CD4-positive, alpha-beta T cell (primary cell): ENCODE results near the gene TRIM10. TPM values are rescaled to one million over a fixed set of nuclear protein-coding genes. Genes with fewer than 3 reads are reported as not detected.

Experiments
- ATAC-seq: fragments of 200-7000 bp; cut with Tn5 transposase; one replicate; pipeline ENCODE4 v1.10.0; 2022; ENCODE audit warnings: mild to moderate bottlenecking; ENCODE audit not compliant: poor library complexity
- CTCF ChIA-PET: fragments of 350-600 bp; sonication (Branson Sonifier 250); formaldehyde crosslinking; loops from one replicate; lab custom pipeline; 2021; ENCODE audit warnings: antibody characterized with exemption, inconsistent platforms; lab: Charles Lee
- POLR2A ChIA-PET: fragments of 350-600 bp; sonication (Branson Sonifier 250); formaldehyde crosslinking; loops from one replicate; lab custom pipeline; 2021; ENCODE audit warnings: antibody characterized with exemption, inconsistent platforms; lab: Charles Lee
- DNase-seq, 14 experiments: peaks; one replicate each; pipeline ENCODE4 v3.0.0-alpha.2; 2013 to 2020; ENCODE audit warnings: mixed read lengths in 2 of 14
- H3K27ac ChIP-seq, 2 donors: one replicate each; pipeline versions ENCODE4 v1.5.1 to v1.7.0; 2013; ENCODE audit warnings: low read length in 2 of 2, low read depth in 1 of 2, mild to moderate bottlenecking in 1 of 2
- H3K27me3 ChIP-seq, 2 experiments: 1 replicate in 1 of 2; 2 replicates in 1 of 2; pipeline versions ENCODE4 v1.6.1 to v1.7.0; 2013; ENCODE audit warnings: low read length in 2 of 2, control low read depth in 1 of 2, mild to moderate bottlenecking in 1 of 2, moderate library complexity in 1 of 2; ENCODE audit not compliant: insufficient read depth in 2 of 2, control insufficient read depth in 1 of 2
- H3K36me3 ChIP-seq: one replicate; pipeline ENCODE4 v1.6.1; 2013; ENCODE audit warnings: low read length, control low read depth; ENCODE audit not compliant: insufficient read depth
- H3K4me1 ChIP-seq: one replicate; pipeline ENCODE4 v1.6.1; 2013; ENCODE audit warnings: low read length, control low read depth; ENCODE audit not compliant: insufficient read depth
- H3K4me3 ChIP-seq: one replicate; pipeline ENCODE4 v1.5.1; 2013; ENCODE audit warnings: mild to moderate bottlenecking, low read length, moderate library complexity
- H3K9me3 ChIP-seq, 2 experiments: 1 replicate in 1 of 2; 2 replicates in 1 of 2; pipeline versions ENCODE4 v1.6.1 to v1.7.0; 2013; ENCODE audit warnings: low read length in 2 of 2, mild to moderate bottlenecking in 2 of 2, control low read depth in 1 of 2, moderate library complexity in 1 of 2; ENCODE audit not compliant: control insufficient read depth in 1 of 2, insufficient read depth in 1 of 2
- H3K27ac Mint-ChIP-seq: one replicate; pipeline ENCODE4 v1.8.0; 2020; ENCODE audit warnings: mixed read lengths
- H3K27me3 Mint-ChIP-seq: one replicate; pipeline ENCODE4 v1.8.0; 2021; ENCODE audit warnings: mixed read lengths
- H3K36me3 Mint-ChIP-seq: one replicate; pipeline ENCODE4 v1.8.0; 2021; ENCODE audit warnings: low read depth, mixed read lengths
- H3K4me1 Mint-ChIP-seq: one replicate; pipeline ENCODE4 v1.8.0; 2021; ENCODE audit warnings: low read depth, mixed read lengths
- H3K4me3 Mint-ChIP-seq: one replicate; pipeline ENCODE4 v1.8.0; 2020; ENCODE audit warnings: mild to moderate bottlenecking, mixed read lengths
- H3K9me3 Mint-ChIP-seq: one replicate; pipeline ENCODE4 v1.8.0; 2020; ENCODE audit warnings: mixed read lengths
- intact Hi-C, 2 experiments: fragments of 100-400 bp; cut with DNase I in 1 of 2; cut with micrococcal nuclease in 1 of 2; formaldehyde crosslinking; loops; one replicate each; pipeline versions ENCODE4 v1.15.1 to v1.9.0; 2023 to 2025; cut with DNase I, micrococcal nuclease
- total RNA-seq, 174 experiments: library from RNA in 2 of 174; stranded (reverse) in 2 of 174; gene quantifications; one replicate each; pipeline ENCODE4 v1.2.3 and lab custom pipeline; 2021 to 2026
- TF ChIP-seq, protein P1 (sequence below): fragments of 200-600 bp; IDR thresholded peaks from one replicate; pipeline ENCODE4 v1.8.0; 2022; ENCODE audit warnings: antibody characterized with exemption, mild to moderate bottlenecking

The TRIM10 gene
- total RNA-seq, 2 experiments from 2014 or later = not detected

DNA sequence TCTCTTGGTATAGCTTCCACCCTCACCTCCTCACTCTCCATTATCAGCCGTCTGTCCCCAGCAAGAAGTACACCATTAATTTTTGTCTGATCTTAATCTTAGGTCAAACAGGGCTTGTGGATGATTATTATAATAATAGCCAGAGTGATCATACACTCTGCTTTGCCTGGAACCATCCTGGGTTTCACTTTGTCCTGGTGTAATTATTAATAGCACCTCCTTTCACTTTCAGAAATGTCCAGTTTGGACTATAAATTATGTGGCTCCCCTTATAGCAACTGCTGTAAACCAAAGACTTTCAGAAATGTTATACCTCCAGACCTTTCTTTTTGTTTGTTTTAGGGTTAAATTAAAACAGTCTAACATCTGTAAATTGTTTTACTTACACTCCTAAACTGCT is 47.2 kb downstream of the TRIM10 start:
- intact Hi-C loops = no loop called here
- H3K4me1 Mint-ChIP-seq = no peaks in the 10 kb centered on the region
- POLR2A ChIA-PET = no interaction called here

DNA sequence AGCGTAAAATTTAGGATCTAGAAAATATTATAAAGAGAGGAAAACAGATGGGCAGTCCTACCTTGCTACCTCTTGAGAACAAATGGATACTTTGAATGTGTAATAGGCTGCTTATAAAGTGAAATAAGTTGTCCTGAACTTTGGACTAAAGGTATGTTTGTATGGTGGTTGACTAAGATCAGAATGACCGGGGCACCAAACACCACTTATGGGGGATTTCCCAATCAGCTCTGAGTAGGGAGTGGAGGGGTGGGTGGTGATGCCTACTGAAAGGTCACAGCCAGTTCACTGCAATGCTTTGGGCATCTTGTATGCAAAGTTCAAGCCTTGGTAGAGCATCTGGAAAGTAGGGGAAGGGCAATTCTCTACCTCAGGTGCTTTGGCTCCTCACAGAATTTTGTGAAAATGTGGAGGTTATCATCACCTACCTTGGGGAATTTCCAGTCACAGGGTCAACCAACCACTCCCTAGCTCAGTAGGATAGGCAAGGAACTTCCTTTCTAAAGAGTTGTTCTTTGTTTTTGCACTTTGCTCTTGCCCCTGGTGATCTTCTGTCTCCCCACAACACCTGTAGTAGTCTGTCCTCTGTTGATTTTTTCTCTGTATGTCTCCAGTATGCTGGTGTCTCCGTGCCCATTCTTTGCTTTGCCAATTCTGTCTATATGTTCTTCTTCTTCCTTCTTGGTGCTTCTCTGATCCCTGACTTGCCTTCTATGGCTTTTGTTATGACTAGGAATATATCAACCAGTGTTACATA is 47.8 kb downstream of the TRIM10 start, which contains the start of gene TRIM31:
Gene TRIM31 (minus strand): TSS at position 88 of the 757 bp plus-strand sequence. CDS start 285 bp downstream, outside the sequence.
- H3K36me3 Mint-ChIP-seq = no peaks in the 10 kb centered on the region

More for the DNA sequence above, 47.2 kb downstream of the TRIM10 start:
- Histone ChIP-seq H3K9me3 (no peaks in the 10 kb centered on the region), H3K4me1 (no peaks in the 10 kb centered on the region), H3K27me3 (peaks cover 10 to 58% of the 10 kb centered on the region in 2 experiments), H3K27ac (no peak overlapping the region), H3K36me3 (no peaks in the 10 kb centered on the region), H3K4me3 (no peak overlapping the region)
- Mint-ChIP-seq H3K4me3 (no peak overlapping the region), H3K9me3 (no peaks in the 10 kb centered on the region), H3K27ac (no peak overlapping the region), H3K36me3 (no peaks in the 10 kb centered on the region), H3K27me3 (peaks cover 57% of the 10 kb centered on the region)
- DNase-seq = no peak
- TF ChIP-seq, protein P1, sequence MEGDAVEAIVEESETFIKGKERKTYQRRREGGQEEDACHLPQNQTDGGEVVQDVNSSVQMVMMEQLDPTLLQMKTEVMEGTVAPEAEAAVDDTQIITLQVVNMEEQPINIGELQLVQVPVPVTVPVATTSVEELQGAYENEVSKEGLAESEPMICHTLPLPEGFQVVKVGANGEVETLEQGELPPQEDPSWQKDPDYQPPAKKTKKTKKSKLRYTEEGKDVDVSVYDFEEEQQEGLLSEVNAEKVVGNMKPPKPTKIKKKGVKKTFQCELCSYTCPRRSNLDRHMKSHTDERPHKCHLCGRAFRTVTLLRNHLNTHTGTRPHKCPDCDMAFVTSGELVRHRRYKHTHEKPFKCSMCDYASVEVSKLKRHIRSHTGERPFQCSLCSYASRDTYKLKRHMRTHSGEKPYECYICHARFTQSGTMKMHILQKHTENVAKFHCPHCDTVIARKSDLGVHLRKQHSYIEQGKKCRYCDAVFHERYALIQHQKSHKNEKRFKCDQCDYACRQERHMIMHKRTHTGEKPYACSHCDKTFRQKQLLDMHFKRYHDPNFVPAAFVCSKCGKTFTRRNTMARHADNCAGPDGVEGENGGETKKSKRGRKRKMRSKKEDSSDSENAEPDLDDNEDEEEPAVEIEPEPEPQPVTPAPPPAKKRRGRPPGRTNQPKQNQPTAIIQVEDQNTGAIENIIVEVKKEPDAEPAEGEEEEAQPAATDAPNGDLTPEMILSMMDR = no peak
- ATAC-seq = no peak
- CTCF ChIA-PET = interaction anchor here (1.3 to 1.6 kb wide), 2 partner anchors 10 to 11 kb away, joined by 3 to 4 read pairs; no protein-coding TSS in a partner anchor

DNA sequence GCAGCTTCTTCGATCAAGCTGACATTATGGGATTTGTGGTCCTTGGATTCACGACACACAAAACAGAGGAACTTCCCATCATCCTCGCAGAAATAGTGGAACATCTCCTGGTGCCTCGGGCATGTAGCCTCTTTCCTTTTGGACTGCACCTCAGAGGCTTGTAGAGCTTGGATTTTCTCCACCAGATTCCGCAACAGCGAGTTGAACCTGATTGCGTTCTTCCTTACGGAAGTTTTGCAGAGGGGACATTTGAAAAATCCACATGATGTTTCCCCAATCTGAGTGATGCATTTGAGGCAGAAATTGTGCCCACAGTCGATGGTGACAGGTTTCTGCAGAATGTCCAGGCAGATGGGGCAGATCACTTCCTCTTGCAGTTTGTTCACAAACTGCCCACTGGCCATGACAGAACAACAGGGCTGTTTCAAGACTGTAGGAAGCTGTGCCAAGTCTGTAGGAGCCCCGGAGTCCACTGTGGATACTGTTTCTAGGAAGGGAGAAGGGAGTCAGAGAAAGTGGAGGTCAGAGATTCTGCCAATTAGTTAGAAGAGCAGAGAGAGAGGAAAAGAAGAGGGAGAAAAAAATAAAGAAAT is 48.5 kb downstream of the TRIM10 start:
- Mint-ChIP-seq H3K4me3 (no peak overlapping the region), H3K9me3 (no peaks in the 10 kb centered on the region), H3K27ac (no peak overlapping the region), H3K36me3 (no peaks in the 10 kb centered on the region), H3K27me3 (peaks cover 66% of the 10 kb centered on the region), H3K4me1 (no peaks in the 10 kb centered on the region)
- Histone ChIP-seq H3K4me1 (no peaks in the 10 kb centered on the region), H3K4me3 (no peak overlapping the region), H3K27ac (no peak overlapping the region), H3K36me3 (no peaks in the 10 kb centered on the region), H3K9me3 (no peaks in the 10 kb centered on the region), H3K27me3 (peaks cover 10 to 56% of the 10 kb centered on the region in 2 experiments)
- intact Hi-C loops = no loop called here
- POLR2A ChIA-PET = no interaction called here
- TF ChIP-seq, protein P1 = no peak
- CTCF ChIA-PET = interaction anchor here (1.3 to 1.6 kb wide), 2 partner anchors 9 to 10 kb away, joined by 3 to 4 read pairs; no protein-coding TSS in a partner anchor
- DNase-seq = no peak
- ATAC-seq = no peak

More for the DNA sequence above, 47.8 kb downstream of the TRIM10 start, which contains the start of gene TRIM31:
- no peaks in the 10 kb centered on the region for H3K4me1 ChIP-seq
- no peak within 1 kb of the TSS for H3K27ac ChIP-seq
- H3K9me3 ChIP-seq = no peaks in the 10 kb centered on the region
- no peaks in the 10 kb centered on the region for H3K36me3 ChIP-seq
- ATAC-seq (no peak), DNase-seq (no peak)
- intact Hi-C loops = no loop called here
- TF ChIP-seq, protein P1 = no peak
- H3K9me3 Mint-ChIP-seq = no peaks in the 10 kb centered on the region
- POLR2A ChIA-PET = no interaction called here
- H3K27ac Mint-ChIP-seq = no peak within 1 kb of the TSS
- H3K4me3 ChIP-seq = no peak within 1 kb of the TSS
- H3K4me3 Mint-ChIP-seq = no peak within 1 kb of the TSS
- H3K27me3 ChIP-seq = peaks cover 10 to 57% of the 10 kb centered on the region in 2 experiments
- H3K27me3 Mint-ChIP-seq = peaks cover 63% of the 10 kb centered on the region
- H3K4me1 Mint-ChIP-seq = no peaks in the 10 kb centered on the region
- CTCF ChIA-PET = interaction anchor here (1.3 to 1.6 kb wide), 2 partner anchors 10 kb away, joined by 3 to 4 read pairs; no protein-coding TSS in a partner anchor
